SKM-1 (cell line): Measurements from ENCODE around the gene ANGEL2.

Experiments used
- DNase-seq: peaks from one replicate; lab custom pipeline; 2025; ENCODE audit not compliant: unreplicated experiment; lab: John Stamatoyannopoulos, UW

The ANGEL2 gene

GRCh38 chr1:212954514-212954913 lies 61.2 kb downstream of the ANGEL2 start:
- no peak for DNase-seq

- no peak for DNase-seq
Observed at GRCh38 chr1:212953321-212953720, 62.3 kb downstream of the ANGEL2 start.

GRCh38 chr1:212952641-212952976 lies 63.1 kb downstream of the ANGEL2 start:
- DNase-seq: no peak

GRCh38 chr1:212951947-212952640 lies 63.6 kb downstream of the ANGEL2 start:
- DNase-seq: no peak

GRCh38 chr1:212951126-212951946 lies 64.3 kb downstream of the ANGEL2 start:
- no peak for DNase-seq

- peak; percentile 76 for DNase-seq
Observed at GRCh38 chr1:212950243-212951125, 65.2 kb downstream of the ANGEL2 start, which contains the start of gene VASH2. Gene VASH2 (plus strand): TSS chr1:212950541. CDS start chr1:212951543, 1,002 bp downstream.

GRCh38 chr1:212949771-212950170 lies 65.9 kb downstream of the ANGEL2 start:
- no peak for DNase-seq

GRCh38 chr1:212946872-212947271 lies 68.8 kb downstream of the ANGEL2 start:
- no peak for DNase-seq

GRCh38 chr1:212945463-212946160 lies 70.1 kb downstream of the ANGEL2 start:
- DNase-seq: no peak

GRCh38 chr1:212945056-212945455 lies 70.6 kb downstream of the ANGEL2 start:
- no peak for DNase-seq

- DNase-seq: no peak
Observed at GRCh38 chr1:212944229-212944901, 71.3 kb downstream of the ANGEL2 start.

GRCh38 chr1:212943393-212943710 lies 72.3 kb downstream of the ANGEL2 start:
- DNase-seq: no peak

GRCh38 chr1:212942679-212943392 lies 72.8 kb downstream of the ANGEL2 start:
- DNase-seq: no peak
